HCT116 (cell line): ENCODE data around the gene SERPINA10.

ENCODE experiments used
- EZH2 ChIP-seq: fragments of 200-600 bp; sonication (generic); IDR thresholded peaks from 2 replicates; pipeline ENCODE4 v1.6.1; 2017; ENCODE audit warnings: antibody characterized with exemption, mixed run types
- EZH2phosphoT487 ChIP-seq: fragments of 200-600 bp; IDR thresholded peaks from 2 replicates; pipeline ENCODE4 v1.6.1; 2018; ENCODE audit warnings: antibody characterized with exemption, borderline replicate concordance
- FOSL1 ChIP-seq: IDR thresholded peaks from 2 replicates; pipeline ENCODE4 v1.6.1; 2012; ENCODE audit warnings: low read depth
- POLR2A ChIP-seq: IDR thresholded peaks from 2 replicates; pipeline ENCODE4 v1.7.0; 2011; ENCODE audit warnings: borderline replicate concordance; ENCODE audit not compliant: insufficient read depth, insufficient read length; ENCODE audit errors: extremely low read depth
- POLR2AphosphoS5 ChIP-seq: IDR thresholded peaks from 2 replicates; pipeline ENCODE4 v1.6.1; 2011; ENCODE audit warnings: mild to moderate bottlenecking, low read depth, low read length, moderate library complexity
- YY1 ChIP-seq: IDR thresholded peaks from 2 replicates; pipeline ENCODE4 v1.6.1; 2011; ENCODE audit warnings: low read length, low read depth, moderate library complexity, mild to moderate bottlenecking; ENCODE audit not compliant: insufficient replicate concordance; ENCODE audit errors: extremely low read depth
- ZNF274 ChIP-seq: fragments of 200-500 bp; sonication (Bioruptor generic); IDR thresholded peaks from 2 replicates; pipeline ENCODE4 v1.6.1; 2014; ENCODE audit warnings: mild to moderate bottlenecking, low read depth, low read length, inconsistent platforms
- TF ChIP-seq, protein P1 (sequence below), 3 experiments: fragments of 200-600 bp in 1 of 3; sonication (generic) in 1 of 3; IDR thresholded peaks in 2 of 3; conservative IDR thresholded peaks in 1 of 3; 2 replicates each; pipeline ENCODE4 v1.5.1; 2012 to 2017; ENCODE audit warnings: low read depth in 2 of 3, low read length in 2 of 3, antibody characterized with exemption in 1 of 3, borderline replicate concordance in 1 of 3, control low read depth in 1 of 3, mild to moderate bottlenecking in 1 of 3, mixed read lengths in 1 of 3, mixed run types in 1 of 3, moderate library complexity in 1 of 3; ENCODE audit not compliant: insufficient read depth in 1 of 3
- TF ChIP-seq, protein P2 (sequence below): IDR thresholded peaks from 2 replicates; pipeline ENCODE4 v1.6.1; 2011; ENCODE audit warnings: mild to moderate bottlenecking, low read length, moderate library complexity; ENCODE audit not compliant: insufficient replicate concordance; ENCODE audit errors: extremely low read depth

DNA sequence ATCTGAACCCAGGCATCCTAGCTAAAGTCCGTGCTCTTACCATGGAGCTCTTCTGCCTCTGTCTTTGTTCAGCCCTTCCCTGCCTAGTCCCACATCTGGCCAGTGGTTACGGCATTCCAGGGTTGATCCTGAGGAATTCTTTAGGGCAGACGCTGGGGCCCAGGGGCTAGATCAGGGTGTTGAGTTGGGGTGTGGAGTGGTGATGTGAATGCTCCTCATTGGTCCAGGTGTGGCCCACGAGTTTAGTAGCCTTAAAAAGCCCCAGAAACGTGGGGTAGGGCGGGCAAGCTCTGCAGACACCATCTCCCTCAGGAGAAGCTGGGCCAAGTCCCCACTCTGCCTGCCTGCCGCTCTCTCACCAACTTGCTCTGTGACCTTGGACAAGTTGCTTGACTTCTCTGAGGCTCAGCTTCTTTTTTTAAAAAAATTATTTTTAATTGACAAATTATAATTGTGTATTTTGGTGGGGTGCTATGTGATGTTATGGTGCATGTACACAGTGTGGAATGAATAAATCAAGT lies 39.1 kb upstream of the SERPINA10 start:
- TF ChIP-seq, protein P1, sequence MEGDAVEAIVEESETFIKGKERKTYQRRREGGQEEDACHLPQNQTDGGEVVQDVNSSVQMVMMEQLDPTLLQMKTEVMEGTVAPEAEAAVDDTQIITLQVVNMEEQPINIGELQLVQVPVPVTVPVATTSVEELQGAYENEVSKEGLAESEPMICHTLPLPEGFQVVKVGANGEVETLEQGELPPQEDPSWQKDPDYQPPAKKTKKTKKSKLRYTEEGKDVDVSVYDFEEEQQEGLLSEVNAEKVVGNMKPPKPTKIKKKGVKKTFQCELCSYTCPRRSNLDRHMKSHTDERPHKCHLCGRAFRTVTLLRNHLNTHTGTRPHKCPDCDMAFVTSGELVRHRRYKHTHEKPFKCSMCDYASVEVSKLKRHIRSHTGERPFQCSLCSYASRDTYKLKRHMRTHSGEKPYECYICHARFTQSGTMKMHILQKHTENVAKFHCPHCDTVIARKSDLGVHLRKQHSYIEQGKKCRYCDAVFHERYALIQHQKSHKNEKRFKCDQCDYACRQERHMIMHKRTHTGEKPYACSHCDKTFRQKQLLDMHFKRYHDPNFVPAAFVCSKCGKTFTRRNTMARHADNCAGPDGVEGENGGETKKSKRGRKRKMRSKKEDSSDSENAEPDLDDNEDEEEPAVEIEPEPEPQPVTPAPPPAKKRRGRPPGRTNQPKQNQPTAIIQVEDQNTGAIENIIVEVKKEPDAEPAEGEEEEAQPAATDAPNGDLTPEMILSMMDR (IDR thresholded peaks at IDR 0.05 in 2 of 3, conservative IDR thresholded peaks at IDR 0.05 in 1 of 3; ENCODE audit: borderline replicate concordance in 1 of 3, insufficient read depth in 1 of 3, low read depth in 2 of 3, low read length in 2 of 3) = no peak
- TF ChIP-seq POLR2AphosphoS5 = no peak
- no peak for TF ChIP-seq FOSL1
- TF ChIP-seq EZH2phosphoT487 = no peak
- TF ChIP-seq POLR2A = no peak
- TF ChIP-seq ZNF274 = no peak
- no peak for TF ChIP-seq YY1
- TF ChIP-seq EZH2 = no peak
- TF ChIP-seq, protein P2, sequence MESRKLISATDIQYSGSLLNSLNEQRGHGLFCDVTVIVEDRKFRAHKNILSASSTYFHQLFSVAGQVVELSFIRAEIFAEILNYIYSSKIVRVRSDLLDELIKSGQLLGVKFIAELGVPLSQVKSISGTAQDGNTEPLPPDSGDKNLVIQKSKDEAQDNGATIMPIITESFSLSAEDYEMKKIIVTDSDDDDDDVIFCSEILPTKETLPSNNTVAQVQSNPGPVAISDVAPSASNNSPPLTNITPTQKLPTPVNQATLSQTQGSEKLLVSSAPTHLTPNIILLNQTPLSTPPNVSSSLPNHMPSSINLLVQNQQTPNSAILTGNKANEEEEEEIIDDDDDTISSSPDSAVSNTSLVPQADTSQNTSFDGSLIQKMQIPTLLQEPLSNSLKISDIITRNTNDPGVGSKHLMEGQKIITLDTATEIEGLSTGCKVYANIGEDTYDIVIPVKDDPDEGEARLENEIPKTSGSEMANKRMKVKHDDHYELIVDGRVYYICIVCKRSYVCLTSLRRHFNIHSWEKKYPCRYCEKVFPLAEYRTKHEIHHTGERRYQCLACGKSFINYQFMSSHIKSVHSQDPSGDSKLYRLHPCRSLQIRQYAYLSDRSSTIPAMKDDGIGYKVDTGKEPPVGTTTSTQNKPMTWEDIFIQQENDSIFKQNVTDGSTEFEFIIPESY = no peak
